Tibial artery (tissue), 4 donors: ENCODE measurements around the gene GPRC5B.

Experiments
- DNase-seq, 2 donors: peaks; one replicate each; pipeline ENCODE4 v3.0.0-alpha.2; 2019
- H3K27ac ChIP-seq, 2 donors: fragments of 200-600 bp; sonication (generic) in 1 of 2; 1 replicate in 1 of 2; 2 replicates in 1 of 2; pipeline ENCODE4 v1.5.1; 2018 to 2019; ENCODE audit warnings: mild to moderate bottlenecking in 1 of 2
- H3K27me3 ChIP-seq, 2 donors: fragments of 200-600 bp; sonication (generic) in 1 of 2; one replicate each; pipeline versions ENCODE4 v1.5.1 to v1.6.0; 2016 to 2019
- H3K36me3 ChIP-seq, 3 donors: fragments of 200-600 bp; sonication (generic) in 2 of 3; one replicate each; pipeline ENCODE4 v1.5.1; 2016 to 2019; ENCODE audit warnings: mild to moderate bottlenecking in 2 of 3
- H3K4me1 ChIP-seq, 4 donors: fragments of 200-600 bp; sonication (generic) in 2 of 4; 1 replicate in 3 of 4; 2 replicates in 1 of 4; pipeline ENCODE4 v1.5.1; 2016 to 2019
- H3K4me3 ChIP-seq, 2 donors: fragments of 200-600 bp; sonication (generic) in 1 of 2; 1 replicate in 1 of 2; 2 replicates in 1 of 2; pipeline ENCODE4 v1.5.1; 2018 to 2019; ENCODE audit warnings: mild to moderate bottlenecking in 2 of 2
- H3K9me3 ChIP-seq, 3 donors: fragments of 200-600 bp; sonication (generic) in 1 of 3; one replicate each; pipeline ENCODE4 v1.5.1; 2016 to 2019
- CTCF ChIP-seq, 2 experiments: fragments of 200-600 bp in 1 of 2; fragments of 450-650 bp in 1 of 2; IDR thresholded peaks; one replicate each; pipeline ENCODE4 v1.5.1; 2017 to 2019; ENCODE audit warnings: antibody characterized with exemption in 2 of 2, mild to moderate bottlenecking in 1 of 2, moderate library complexity in 1 of 2
- intact Hi-C: fragments of 100-400 bp; cut with DNase I; formaldehyde crosslinking; loops from one replicate; pipeline ENCODE4 v1.15.0; 2023; ENCODE audit warnings: low total_unique reads

The GPRC5B gene

GRCh38 chr16:19898166-19898565, 13.5 kb upstream of the GPRC5B start:
- H3K9me3 ChIP-seq: no peaks in the 10 kb centered on the region
- DNase-seq: no peak
- no peak overlapping the region for H3K4me3 ChIP-seq
- peaks cover 0 to 16% of the 10 kb centered on the region in 2 donors for H3K27me3 ChIP-seq
- H3K36me3 ChIP-seq: no peaks in the 10 kb centered on the region
- intact Hi-C loops: no loop called here
- no peak overlapping the region for H3K27ac ChIP-seq
- H3K4me1 ChIP-seq: no peaks in the 10 kb centered on the region
- TF ChIP-seq CTCF (IDR thresholded peaks at IDR 0.05): no peak

- Histone ChIP-seq H3K27ac (no peak overlapping the region), H3K4me3 (no peak overlapping the region), H3K27me3 (peaks cover 0 to 17% of the 10 kb centered on the region in 2 donors), H3K4me1 (no peaks in the 10 kb centered on the region), H3K36me3 (no peaks in the 10 kb centered on the region), H3K9me3 (no peaks in the 10 kb centered on the region)
- intact Hi-C loops: no loop called here
- DNase-seq: no peak
- TF ChIP-seq CTCF (IDR thresholded peaks at IDR 0.05): no peak
Measured at GRCh38 chr16:19896951-19897350, 12.3 kb upstream of the GPRC5B start.

GRCh38 chr16:19894586-19894985, 9.9 kb upstream of the GPRC5B start:
- no peak overlapping the region for H3K27ac ChIP-seq
- no peaks in the 10 kb centered on the region for H3K4me1 ChIP-seq
- H3K36me3 ChIP-seq: no peaks in the 10 kb centered on the region
- intact Hi-C loops: no loop called here
- no peaks in the 10 kb centered on the region for H3K9me3 ChIP-seq
- H3K4me3 ChIP-seq: no peak overlapping the region
- H3K27me3 ChIP-seq: peaks cover 0 to 20% of the 10 kb centered on the region in 2 donors
- DNase-seq: no peak
- TF ChIP-seq CTCF (IDR thresholded peaks at IDR 0.05): no peak

- DNase-seq: no peak
- no peak overlapping the region for H3K27ac ChIP-seq
- no peaks in the 10 kb centered on the region for H3K36me3 ChIP-seq
- H3K4me3 ChIP-seq: no peak overlapping the region
- H3K4me1 ChIP-seq: no peaks in the 10 kb centered on the region
- intact Hi-C loops: no loop called here
- no peak for TF ChIP-seq CTCF (IDR thresholded peaks at IDR 0.05)
- H3K27me3 ChIP-seq: peaks cover 0 to 13% of the 10 kb centered on the region in 2 donors
- H3K9me3 ChIP-seq: no peaks in the 10 kb centered on the region
Measured at GRCh38 chr16:19892902-19893301, 8.3 kb upstream of the GPRC5B start.

GRCh38 chr16:19890901-19891300, 6.3 kb upstream of the GPRC5B start:
- Histone ChIP-seq H3K27me3 (peaks cover 0 to 9% of the 10 kb centered on the region in 2 donors), H3K4me3 (no peak overlapping the region), H3K36me3 (no peaks in the 10 kb centered on the region), H3K4me1 (peaks cover 0 to 7% (median 3%) of the 10 kb centered on the region in 4 donors), H3K9me3 (no peaks in the 10 kb centered on the region), H3K27ac (no peak overlapping the region)
- intact Hi-C loops: no loop called here
- no peak for TF ChIP-seq CTCF (IDR thresholded peaks at IDR 0.05)
- no peak for DNase-seq

- no peaks in the 10 kb centered on the region for H3K36me3 ChIP-seq
- no peaks in the 10 kb centered on the region for H3K9me3 ChIP-seq
- no peak overlapping the region for H3K4me3 ChIP-seq
- intact Hi-C loops: loop anchor here (5.0 to 10.0 kb wide), 4 partner anchors 174 to 327 kb away; partner anchors contain the start of genes IQCK and KNOP1
- no peak for DNase-seq
- H3K27me3 ChIP-seq: peaks cover 0 to 27% of the 10 kb centered on the region in 2 donors
- H3K27ac ChIP-seq: no peak overlapping the region
- H3K4me1 ChIP-seq: peaks cover 0 to 28% (median 21%) of the 10 kb centered on the region in 4 donors
- no peak for TF ChIP-seq CTCF (IDR thresholded peaks at IDR 0.05)
Measured at GRCh38 chr16:19888834-19889233, 4.2 kb upstream of the GPRC5B start.
